Activated B cell treated with CpG ODN at 0.5 μM for 24 hours (primary cell): ENCODE results near the gene ST6GALNAC4. TPM values are rescaled to one million over a fixed set of nuclear protein-coding genes. Genes with fewer than 3 reads are reported as not detected.

Source experiments
- ATAC-seq: fragments of 200-7000 bp; cut with Tn5 transposase; one replicate; pipeline ENCODE4 v1.10.0; 2021; ENCODE audit warnings: low read depth, mild to moderate bottlenecking, moderate library complexity
- CTCF ChIA-PET: fragments of 350-600 bp; sonication (Branson Sonifier 250); formaldehyde crosslinking; loops from one replicate; lab custom pipeline; 2021; ENCODE audit warnings: antibody characterized with exemption; lab: Charles Lee
- POLR2A ChIA-PET: fragments of 350-600 bp; sonication (Branson Sonifier 250); formaldehyde crosslinking; loops from one replicate; lab custom pipeline; 2021; ENCODE audit warnings: antibody characterized with exemption; lab: Charles Lee
- DNase-seq: peaks from one replicate; pipeline ENCODE4 v3.0.0; 2022
- H3K27ac Mint-ChIP-seq: one replicate; pipeline ENCODE4 v1.8.0; 2020; ENCODE audit warnings: mixed read lengths
- H3K27me3 Mint-ChIP-seq: one replicate; pipeline ENCODE4 v1.8.0; 2021; ENCODE audit warnings: mixed read lengths
- H3K36me3 Mint-ChIP-seq: one replicate; pipeline ENCODE4 v1.8.0; 2021; ENCODE audit warnings: low read depth, mixed read lengths
- H3K4me1 Mint-ChIP-seq: one replicate; pipeline ENCODE4 v1.8.0; 2021; ENCODE audit warnings: mixed read lengths
- H3K4me3 Mint-ChIP-seq: one replicate; pipeline ENCODE4 v1.8.0; 2020; ENCODE audit warnings: mild to moderate bottlenecking, mixed read lengths
- H3K9me3 Mint-ChIP-seq: one replicate; pipeline ENCODE4 v1.8.0; 2020; ENCODE audit warnings: mixed read lengths
- intact Hi-C: fragments of 100-400 bp; cut with micrococcal nuclease; formaldehyde crosslinking; loops from one replicate; pipeline ENCODE4 v1.15.1; 2024
- total RNA-seq: library from RNA; stranded (reverse); gene quantifications from 2 replicates; pipeline ENCODE4 v1.2.3, GENCODE V29; 2022
- TF ChIP-seq, protein P1 (sequence below): fragments of 200-600 bp; IDR thresholded peaks from one replicate; pipeline ENCODE4 v1.8.0; 2022; ENCODE audit warnings: antibody characterized with exemption, mild to moderate bottlenecking

ST6GALNAC4 gene
- total RNA-seq, 1 donor from 2014 or later, result 85.4 TPM

- CTCF ChIA-PET, result no interaction called here
Measured at GRCh38 chr9:127927988-127928675, 11.3 kb upstream of the ST6GALNAC4 start.

GRCh38 chr9:127927201-127927987 is 10.6 kb upstream of the ST6GALNAC4 start:
- peak overlapping the region; percentile 78 for H3K4me3 Mint-ChIP-seq
- no peaks in the 10 kb centered on the region for H3K36me3 Mint-ChIP-seq
- H3K9me3 Mint-ChIP-seq, result no peaks in the 10 kb centered on the region
- peak; percentile 40 for ATAC-seq
- no peak for DNase-seq
- H3K27me3 Mint-ChIP-seq, result peaks cover 7% of the 10 kb centered on the region
- intact Hi-C loops, result no loop called here
- ChIA-PET CTCF (no interaction called here), POLR2A (interaction anchor here (0.6 kb wide), 3 partner anchors 41 to 447 kb away, joined by 4 to 7 read pairs (median 5); no protein-coding TSS in a partner anchor)
- peaks cover 30% of the 10 kb centered on the region for H3K4me1 Mint-ChIP-seq
- TF ChIP-seq, protein P1, sequence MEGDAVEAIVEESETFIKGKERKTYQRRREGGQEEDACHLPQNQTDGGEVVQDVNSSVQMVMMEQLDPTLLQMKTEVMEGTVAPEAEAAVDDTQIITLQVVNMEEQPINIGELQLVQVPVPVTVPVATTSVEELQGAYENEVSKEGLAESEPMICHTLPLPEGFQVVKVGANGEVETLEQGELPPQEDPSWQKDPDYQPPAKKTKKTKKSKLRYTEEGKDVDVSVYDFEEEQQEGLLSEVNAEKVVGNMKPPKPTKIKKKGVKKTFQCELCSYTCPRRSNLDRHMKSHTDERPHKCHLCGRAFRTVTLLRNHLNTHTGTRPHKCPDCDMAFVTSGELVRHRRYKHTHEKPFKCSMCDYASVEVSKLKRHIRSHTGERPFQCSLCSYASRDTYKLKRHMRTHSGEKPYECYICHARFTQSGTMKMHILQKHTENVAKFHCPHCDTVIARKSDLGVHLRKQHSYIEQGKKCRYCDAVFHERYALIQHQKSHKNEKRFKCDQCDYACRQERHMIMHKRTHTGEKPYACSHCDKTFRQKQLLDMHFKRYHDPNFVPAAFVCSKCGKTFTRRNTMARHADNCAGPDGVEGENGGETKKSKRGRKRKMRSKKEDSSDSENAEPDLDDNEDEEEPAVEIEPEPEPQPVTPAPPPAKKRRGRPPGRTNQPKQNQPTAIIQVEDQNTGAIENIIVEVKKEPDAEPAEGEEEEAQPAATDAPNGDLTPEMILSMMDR, result no peak
- H3K27ac Mint-ChIP-seq, result no peak overlapping the region

More at GRCh38 chr9:127927988-127928675, 11.3 kb upstream of the ST6GALNAC4 start:
- Mint-ChIP-seq H3K9me3 (no peaks in the 10 kb centered on the region), H3K27ac (no peak overlapping the region), H3K4me1 (peaks cover 30% of the 10 kb centered on the region), H3K4me3 (peak overlapping the region; percentile 32), H3K36me3 (peaks cover 3% of the 10 kb centered on the region), H3K27me3 (peaks cover 7% of the 10 kb centered on the region)
- TF ChIP-seq, protein P1, result no peak
- DNase-seq (no peak), ATAC-seq (no peak)
- POLR2A ChIA-PET, result interaction anchor here (0.6 to 1.4 kb wide), 4 partner anchors 11 to 448 kb away, joined by 4 to 7 read pairs (median 4); partner anchors contain the start of gene ST6GALNAC4
- intact Hi-C loops, result no loop called here

DNA sequence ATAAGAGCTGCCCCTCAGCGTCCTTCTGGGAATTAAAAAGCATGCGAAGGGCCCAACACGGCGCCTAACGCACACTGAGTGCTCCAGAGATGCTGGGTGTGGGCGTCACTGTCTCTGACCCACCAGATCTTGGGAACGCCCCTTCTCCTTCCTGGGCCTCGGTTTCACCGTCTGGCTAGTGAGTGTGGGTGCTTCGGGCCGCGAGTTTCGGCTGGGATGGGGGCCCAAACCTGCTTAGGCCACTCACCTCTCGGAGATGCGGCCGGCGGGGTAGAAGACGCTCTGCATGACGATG is 10.0 kb upstream of the ST6GALNAC4 start:
- ATAC-seq, result peak; percentile 6
- DNase-seq, result no peak
- POLR2A ChIA-PET, result no interaction called here
- Mint-ChIP-seq H3K9me3 (no peaks in the 10 kb centered on the region), H3K4me1 (peaks cover 34% of the 10 kb centered on the region), H3K27ac (no peak overlapping the region), H3K36me3 (no peaks in the 10 kb centered on the region), H3K27me3 (peaks cover 7% of the 10 kb centered on the region), H3K4me3 (peak overlapping the region; percentile 78)
- CTCF ChIA-PET, result no interaction called here
- TF ChIP-seq, protein P1, result no peak
- intact Hi-C loops, result no loop called here

DNA sequence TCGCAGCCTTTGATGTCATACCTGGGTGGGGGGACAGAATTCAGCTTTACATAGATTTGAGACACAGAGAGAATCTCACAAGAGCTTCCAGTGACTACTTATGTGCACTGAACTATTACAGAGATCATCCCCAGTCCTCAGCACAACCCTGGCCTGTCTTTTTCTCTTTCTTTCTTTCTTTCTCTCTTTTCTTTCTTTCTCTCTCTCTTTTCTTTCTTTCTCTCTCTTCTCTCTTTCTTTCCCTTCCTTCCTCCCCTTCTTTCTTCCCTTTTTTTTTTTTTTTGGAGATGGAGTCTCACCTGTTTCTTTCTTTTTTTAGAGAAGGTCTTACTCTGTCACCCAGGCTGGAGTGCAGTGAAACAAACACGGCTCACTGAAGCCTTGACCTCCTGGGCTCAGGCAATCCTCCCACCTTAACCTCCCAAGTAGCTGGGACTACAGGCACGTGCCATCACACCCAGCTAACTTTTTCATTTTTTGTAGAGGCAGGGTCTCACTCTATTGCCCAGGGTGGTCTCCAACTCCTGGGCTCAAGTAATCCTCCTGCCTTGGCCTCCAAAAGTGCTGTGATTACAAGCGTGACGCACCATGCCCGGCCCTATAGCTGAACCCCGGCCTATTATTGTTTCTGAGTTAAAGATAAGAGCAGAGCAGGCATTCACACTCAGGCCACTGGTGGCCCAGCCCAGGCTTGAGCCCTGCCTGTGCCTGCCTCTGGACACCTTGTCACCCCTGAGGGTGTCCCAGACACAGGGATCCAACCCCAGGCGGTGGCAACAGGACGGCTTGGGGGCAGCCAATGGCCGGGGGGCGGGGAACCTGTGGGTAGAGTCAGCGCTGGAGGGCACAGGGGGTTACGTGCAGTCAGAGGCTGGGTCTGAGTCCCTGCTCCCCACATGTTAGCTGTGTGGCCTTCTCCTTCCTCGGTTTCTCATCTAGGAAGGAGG is 9.4 kb upstream of the ST6GALNAC4 start:
- no peak for DNase-seq
- peaks cover 33% of the 10 kb centered on the region for H3K4me1 Mint-ChIP-seq
- CTCF ChIA-PET, result interaction anchor here (1.1 to 1.4 kb wide), 2 partner anchors 191 to 712 kb away, joined by 3 read pairs; partner anchors contain the start of gene TOR2A
- H3K27me3 Mint-ChIP-seq, result peaks cover 7% of the 10 kb centered on the region
- POLR2A ChIA-PET, result interaction anchor here (0.6 to 0.7 kb wide), 2 partner anchors 10 to 1812 kb away, joined by 3 read pairs; partner anchors contain the start of gene ST6GALNAC4
- no peak overlapping the region for H3K27ac Mint-ChIP-seq
- H3K36me3 Mint-ChIP-seq, result no peaks in the 10 kb centered on the region
- no peak overlapping the region for H3K4me3 Mint-ChIP-seq
- ATAC-seq, result no peak
- intact Hi-C loops, result no loop called here
- TF ChIP-seq, protein P1, result no peak
- no peaks in the 10 kb centered on the region for H3K9me3 Mint-ChIP-seq
